ENCODE measurements around the gene CWC15. TPM values are rescaled to one million over a fixed set of nuclear protein-coding genes. Genes with fewer than 3 reads are reported as not detected.
"Not testable (repeated sequence)": the region's sequence is repeated elsewhere in the genome, so short reads cannot be mapped to it uniquely, and the experiment has no call there.

CWC15 gene
- total RNA-seq, 1 donor from 2014 or later, result 57.9 TPM

DNA sequence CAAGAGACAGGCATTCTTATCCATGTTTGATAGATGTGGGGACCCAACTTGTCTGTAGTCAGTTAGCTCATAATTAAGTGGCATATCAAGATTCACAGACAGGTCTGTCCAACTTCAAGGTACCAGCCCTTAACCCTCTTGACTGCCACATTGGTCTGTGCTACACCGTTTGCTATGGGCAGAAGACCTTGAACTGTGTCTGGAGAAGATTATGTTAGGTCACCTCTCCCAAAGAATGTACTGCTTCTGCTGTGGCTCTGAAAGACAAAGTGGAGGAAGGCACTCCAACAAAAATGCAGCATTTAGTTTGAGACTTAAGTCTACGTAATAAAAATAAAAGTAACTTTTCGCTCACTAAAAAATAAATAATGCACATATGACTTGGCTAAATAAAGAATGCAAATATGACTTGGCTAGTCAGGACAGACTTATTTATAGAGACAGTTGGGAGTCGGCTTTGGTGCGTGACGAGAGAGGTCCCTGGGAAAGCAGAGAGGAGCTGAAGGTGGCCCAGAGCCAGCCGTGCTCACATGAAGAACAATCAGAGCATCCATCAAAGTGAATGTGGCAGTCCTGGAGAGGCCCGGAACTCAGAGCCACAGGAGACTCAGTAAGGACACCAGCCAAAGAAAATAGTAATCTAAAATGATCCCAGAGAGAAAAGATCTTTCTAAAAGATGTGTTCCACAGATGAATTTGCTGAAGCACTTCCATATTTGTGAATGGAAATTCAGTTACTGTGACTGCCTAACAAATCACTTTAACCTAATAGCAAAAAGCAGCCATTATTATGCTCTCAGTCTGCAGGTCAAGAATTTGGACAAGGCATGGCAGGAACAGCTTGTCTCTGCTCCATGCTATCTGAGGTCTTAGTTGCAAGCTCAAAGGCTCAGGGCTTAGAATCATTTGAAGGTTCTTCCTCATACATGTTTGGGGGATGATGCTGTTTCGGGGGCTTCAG, 35.0 kb downstream of the CWC15 start:
- no peaks in the 10 kb centered on the region for H3K27me3 ChIP-seq (ENCODE audit: low read depth)
- no peaks in the 10 kb centered on the region for H3K36me3 ChIP-seq
- H3K27ac ChIP-seq, result peak overlapping the region; percentile 26
- intact Hi-C loops (cut with DNase I), result no loop called here
- TF ChIP-seq, protein P1, sequence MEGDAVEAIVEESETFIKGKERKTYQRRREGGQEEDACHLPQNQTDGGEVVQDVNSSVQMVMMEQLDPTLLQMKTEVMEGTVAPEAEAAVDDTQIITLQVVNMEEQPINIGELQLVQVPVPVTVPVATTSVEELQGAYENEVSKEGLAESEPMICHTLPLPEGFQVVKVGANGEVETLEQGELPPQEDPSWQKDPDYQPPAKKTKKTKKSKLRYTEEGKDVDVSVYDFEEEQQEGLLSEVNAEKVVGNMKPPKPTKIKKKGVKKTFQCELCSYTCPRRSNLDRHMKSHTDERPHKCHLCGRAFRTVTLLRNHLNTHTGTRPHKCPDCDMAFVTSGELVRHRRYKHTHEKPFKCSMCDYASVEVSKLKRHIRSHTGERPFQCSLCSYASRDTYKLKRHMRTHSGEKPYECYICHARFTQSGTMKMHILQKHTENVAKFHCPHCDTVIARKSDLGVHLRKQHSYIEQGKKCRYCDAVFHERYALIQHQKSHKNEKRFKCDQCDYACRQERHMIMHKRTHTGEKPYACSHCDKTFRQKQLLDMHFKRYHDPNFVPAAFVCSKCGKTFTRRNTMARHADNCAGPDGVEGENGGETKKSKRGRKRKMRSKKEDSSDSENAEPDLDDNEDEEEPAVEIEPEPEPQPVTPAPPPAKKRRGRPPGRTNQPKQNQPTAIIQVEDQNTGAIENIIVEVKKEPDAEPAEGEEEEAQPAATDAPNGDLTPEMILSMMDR (IDR thresholded peaks at IDR 0.05), result no peak
- no peak overlapping the region for H3K4me3 ChIP-seq
- DNase-seq (peak; percentile 57), ATAC-seq (peak in 1 of 2 donors; percentile 52)
- peaks cover 32% of the 10 kb centered on the region for H3K4me1 ChIP-seq
- H3K9me3 ChIP-seq, result no peaks in the 10 kb centered on the region

- no peaks in the 10 kb centered on the region for H3K27me3 ChIP-seq (ENCODE audit: low read depth)
- ATAC-seq (no peak), DNase-seq (no peak)
- H3K27ac ChIP-seq, result peak overlapping the region; percentile 6
- H3K4me3 ChIP-seq, result no peak overlapping the region
- H3K9me3 ChIP-seq, result no peaks in the 10 kb centered on the region
- TF ChIP-seq, protein P1 (IDR thresholded peaks at IDR 0.05), result no peak
- intact Hi-C loops (cut with DNase I), result no loop called here
- peaks cover 32% of the 10 kb centered on the region for H3K4me1 ChIP-seq
- no peaks in the 10 kb centered on the region for H3K36me3 ChIP-seq
Observed at GRCh38 chr11:94934846-94935245, 38.5 kb downstream of the CWC15 start.

GRCh38 chr11:94934362-94934761, 39.0 kb downstream of the CWC15 start:
- Histone ChIP-seq H3K27me3 (ENCODE audit: low read depth) (no peaks in the 10 kb centered on the region), H3K27ac (peak overlapping the region; percentile 27), H3K36me3 (no peaks in the 10 kb centered on the region), H3K9me3 (no peaks in the 10 kb centered on the region), H3K4me1 (peaks cover 32% of the 10 kb centered on the region), H3K4me3 (no peak overlapping the region)
- intact Hi-C loops (cut with DNase I), result no loop called here
- no peak for DNase-seq
- peak in 1 of 2 donors; percentile 12 for ATAC-seq
- TF ChIP-seq, protein P1 (IDR thresholded peaks at IDR 0.05), result no peak

DNA sequence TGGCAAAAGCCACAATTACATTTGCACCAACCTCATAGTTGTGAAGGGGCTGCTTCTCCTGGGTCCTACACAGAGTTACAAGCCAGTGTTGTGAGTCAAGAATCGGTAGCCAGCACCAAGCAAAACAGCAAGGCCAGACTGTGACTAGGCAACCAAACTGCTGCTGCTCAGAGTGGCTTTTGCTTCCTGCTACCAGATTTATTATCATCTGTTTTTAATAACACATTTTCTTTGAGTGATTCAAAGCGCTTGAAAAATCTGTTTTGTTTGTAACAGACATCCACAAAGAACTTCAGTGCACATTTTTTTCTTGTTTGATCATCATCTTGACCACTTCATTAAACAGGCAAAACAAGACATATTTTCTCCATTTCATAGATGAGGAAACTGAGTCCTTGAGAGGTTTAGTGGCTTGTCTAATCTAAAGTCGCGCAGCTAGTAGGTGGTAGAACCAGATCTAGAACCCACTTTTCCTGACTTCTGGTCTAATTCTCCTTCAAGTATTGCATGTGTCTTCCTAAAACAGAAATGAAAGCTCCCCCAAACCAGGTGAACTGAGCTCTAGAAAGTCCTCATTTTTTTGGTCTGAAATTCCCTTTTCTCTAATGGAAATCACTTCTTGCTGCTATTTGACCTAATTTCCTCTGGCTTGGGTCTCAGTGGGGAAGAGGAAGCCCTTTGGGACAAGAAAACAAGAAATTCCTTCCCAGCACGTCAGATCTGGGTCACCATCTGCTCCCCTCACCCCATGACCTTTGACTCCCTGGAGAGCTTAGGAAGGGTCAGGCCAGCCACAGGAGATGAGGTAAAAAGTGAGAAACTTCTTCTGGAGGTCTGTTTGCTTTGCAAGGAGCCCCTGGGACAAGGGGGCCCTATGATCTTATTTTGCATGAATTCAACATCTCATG, 39.9 kb downstream of the CWC15 start:
- no peak overlapping the region for H3K4me3 ChIP-seq
- TF ChIP-seq, protein P1 (IDR thresholded peaks at IDR 0.05), result no peak
- no peaks in the 10 kb centered on the region for H3K36me3 ChIP-seq
- intact Hi-C loops (cut with DNase I), result no loop called here
- H3K9me3 ChIP-seq, result no peaks in the 10 kb centered on the region
- H3K27me3 ChIP-seq (ENCODE audit: low read depth), result no peaks in the 10 kb centered on the region
- peaks cover 29% of the 10 kb centered on the region for H3K4me1 ChIP-seq
- peak overlapping the region; percentile 38 for H3K27ac ChIP-seq
- DNase-seq (no peak), ATAC-seq (peak; percentile 42 to 55)

- no peak for ATAC-seq
- H3K27me3 ChIP-seq (ENCODE audit: low read depth), result no peaks in the 10 kb centered on the region
- H3K27ac ChIP-seq, result peak overlapping the region; percentile 38
- H3K4me3 ChIP-seq, result no peak overlapping the region
- DNase-seq, result no peak
- intact Hi-C loops (cut with DNase I), result no loop called here
- no peaks in the 10 kb centered on the region for H3K36me3 ChIP-seq
- H3K4me1 ChIP-seq, result peaks cover 31% of the 10 kb centered on the region
- H3K9me3 ChIP-seq, result no peaks in the 10 kb centered on the region
- TF ChIP-seq, protein P1 (IDR thresholded peaks at IDR 0.05), result no peak
Observed at GRCh38 chr11:94932503-94932902, 40.9 kb downstream of the CWC15 start.

DNA sequence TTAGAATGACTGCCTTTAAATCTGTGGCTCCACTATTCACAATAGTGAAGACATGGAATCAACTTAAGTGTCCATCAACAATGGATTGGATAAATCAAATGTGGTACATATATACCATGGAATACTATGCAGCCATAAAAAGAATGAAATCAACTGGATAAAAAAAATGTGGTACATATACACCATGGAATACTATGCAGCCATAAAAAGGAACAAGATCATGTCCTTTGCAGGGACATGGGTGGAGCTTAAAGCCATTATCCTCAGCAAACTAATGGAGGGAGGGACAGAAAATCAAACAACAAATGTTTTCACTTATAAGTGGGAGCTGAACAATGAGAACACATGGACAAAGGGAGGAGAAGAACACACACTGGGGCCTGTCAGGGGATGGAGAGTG, 41.3 kb downstream of the CWC15 start:
- H3K9me3 ChIP-seq; H3K4me3 ChIP-seq; H3K36me3 ChIP-seq; DNase-seq; ATAC-seq; H3K27ac ChIP-seq; H3K27me3 ChIP-seq (ENCODE audit: low read depth); intact Hi-C loops (cut with DNase I): not testable (repeated sequence)
- H3K4me1 ChIP-seq, result peaks cover 34% of the 10 kb centered on the region
